ENCODE measurements around the gene ATXN1L.

DNA sequence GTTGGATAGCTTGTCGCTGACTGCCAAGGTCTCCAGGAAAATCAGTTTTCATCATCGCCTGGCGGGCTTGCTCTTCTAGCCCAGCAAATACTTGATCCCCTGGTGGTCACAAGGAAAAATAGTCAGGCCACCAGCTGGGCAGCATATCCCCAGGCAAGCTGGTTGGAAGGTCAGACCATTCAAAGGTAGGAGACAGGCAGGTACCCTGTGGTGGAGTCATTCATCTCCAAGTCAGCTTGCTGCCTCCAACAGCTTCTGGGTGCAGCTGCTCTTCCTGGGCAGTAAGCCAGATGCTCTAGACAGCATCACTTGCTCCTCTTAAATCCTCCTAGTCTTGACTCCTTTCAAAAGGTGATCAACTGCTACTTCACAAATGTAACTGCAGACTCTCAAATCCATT, 22.2 kb downstream of the ATXN1L start:
- TF ChIP-seq POLR2A (IDR thresholded peaks at IDR 0.05; ENCODE audit: low read depth, low read length): no peak
- no peak for TF ChIP-seq POLR2AphosphoS5 (IDR thresholded peaks at IDR 0.05; ENCODE audit: low read depth, low read length)
- TF ChIP-seq TAF1 (IDR thresholded peaks at IDR 0.05; ENCODE audit: borderline replicate concordance, low read depth, low read length): no peak

All from GM12892 (cell line).